GM18517 (cell line): ENCODE results near the gene SLC25A13.
"Not testable (repeated sequence)": the region's sequence is repeated elsewhere in the genome, so short reads cannot be mapped to it uniquely, and the experiment has no call there.

Source experiments
- ATAC-seq: cut with Tn5 transposase; IDR thresholded peaks from one replicate; pipeline ENCODE4 v1.9.1; 2021; ENCODE audit warnings: mild to moderate bottlenecking, moderate library complexity; ENCODE audit not compliant: unreplicated experiment

SLC25A13 gene

GRCh38 chr7:96173781-96174180, 148.1 kb downstream of the SLC25A13 start:
- no peak for ATAC-seq

- ATAC-seq: no peak
These were observed 152.5 kb downstream of the SLC25A13 start for GRCh38 chr7:96169439-96169838.

GRCh38 chr7:96167424-96167823, 154.5 kb downstream of the SLC25A13 start:
- ATAC-seq: no peak

- no peak for ATAC-seq
These were observed 160.0 kb downstream of the SLC25A13 start for GRCh38 chr7:96161897-96162296.

- ATAC-seq: no peak
These were observed 164.0 kb downstream of the SLC25A13 start for GRCh38 chr7:96157856-96158255.

- ATAC-seq: not testable (repeated sequence)
These were observed 167.4 kb downstream of the SLC25A13 start for GRCh38 chr7:96154506-96154905.

- no peak for ATAC-seq
These were observed 169.2 kb downstream of the SLC25A13 start for GRCh38 chr7:96152706-96153105.

GRCh38 chr7:96151889-96152288, 170.0 kb downstream of the SLC25A13 start:
- no peak for ATAC-seq

GRCh38 chr7:96144260-96144526, 177.7 kb downstream of the SLC25A13 start:
- no peak for ATAC-seq

- ATAC-seq: no peak
These were observed 178.2 kb downstream of the SLC25A13 start for GRCh38 chr7:96143495-96144259.

GRCh38 chr7:96136600-96137239, 185.2 kb downstream of the SLC25A13 start:
- ATAC-seq: no peak

- no peak for ATAC-seq
These were observed 186.7 kb downstream of the SLC25A13 start for GRCh38 chr7:96135241-96135640.

- ATAC-seq: no peak
These were observed 190.4 kb downstream of the SLC25A13 start for GRCh38 chr7:96131525-96131924.

- ATAC-seq: no peak
These were observed 194.2 kb downstream of the SLC25A13 start for GRCh38 chr7:96127746-96128145.

- no peak for ATAC-seq
These were observed 195.5 kb downstream of the SLC25A13 start for GRCh38 chr7:96126382-96126781.

- ATAC-seq: no peak
These were observed 199.2 kb downstream of the SLC25A13 start for GRCh38 chr7:96122746-96123145.

GRCh38 chr7:96121752-96122151, 200.1 kb downstream of the SLC25A13 start:
- ATAC-seq: no peak

- ATAC-seq: no peak
These were observed 201.3 kb downstream of the SLC25A13 start for GRCh38 chr7:96120445-96121225.

GRCh38 chr7:96118449-96119001, 203.4 kb downstream of the SLC25A13 start:
- no peak for ATAC-seq

GRCh38 chr7:96116173-96116572, 205.7 kb downstream of the SLC25A13 start:
- ATAC-seq: no peak

- no peak for ATAC-seq
These were observed 207.7 kb downstream of the SLC25A13 start for GRCh38 chr7:96114190-96114589.

- no peak for ATAC-seq
These were observed 210.5 kb downstream of the SLC25A13 start for GRCh38 chr7:96111405-96111804.
